Stimulated activated CD4-positive, alpha-beta T cell treated with anti-CD3 and anti-CD28 coated beads, TNF-alpha, amount 100 ng/mL, for 48 hours (primary cell): ENCODE measurements around the gene LTV1.

Source experiments
- DNase-seq, 3 donors: peaks; one replicate each; pipeline ENCODE4 v3.0.0-alpha.2; 2020; ENCODE audit warnings: low read depth in 3 of 3

The LTV1 gene

DNA sequence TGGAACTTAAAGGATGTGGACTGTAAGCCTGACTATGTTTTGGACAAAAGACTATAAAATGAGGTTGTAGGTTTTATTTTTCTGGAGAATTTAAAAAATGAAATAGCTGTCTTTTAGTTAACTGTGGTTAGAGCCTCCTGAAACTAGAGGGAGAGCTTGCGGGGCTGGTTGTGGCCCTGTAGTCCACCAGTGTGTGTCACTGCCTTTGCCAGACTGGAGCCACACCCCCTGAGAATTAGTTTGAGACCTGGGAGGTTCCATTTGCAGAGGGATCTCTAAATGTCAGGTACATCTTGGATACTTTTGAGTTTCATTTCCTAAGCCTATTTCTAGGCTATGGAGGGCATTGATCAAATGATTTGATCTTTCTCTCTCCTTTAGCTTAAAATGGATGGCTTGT, 42.0 kb downstream of the LTV1 start:
- DNase-seq = no peak

DNA sequence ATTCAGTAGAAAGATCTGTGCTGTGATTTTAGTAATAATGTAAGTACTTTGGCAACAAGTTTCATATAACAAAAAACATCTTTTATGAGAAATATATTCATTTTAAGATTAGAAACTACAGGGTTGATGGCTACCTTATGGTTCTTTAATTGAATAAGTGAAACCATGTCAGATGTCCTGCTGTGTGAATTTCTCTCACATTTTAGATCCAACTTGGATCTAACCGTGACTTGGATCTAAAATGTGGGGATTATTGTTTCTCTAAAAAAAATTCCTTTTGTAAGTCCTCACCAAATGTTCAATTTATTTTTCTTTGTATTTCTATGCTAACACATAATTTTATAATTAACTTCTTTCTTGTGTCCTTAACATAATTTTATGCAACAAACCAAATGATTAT, 51.5 kb downstream of the LTV1 start:
- no peak for DNase-seq

DNA sequence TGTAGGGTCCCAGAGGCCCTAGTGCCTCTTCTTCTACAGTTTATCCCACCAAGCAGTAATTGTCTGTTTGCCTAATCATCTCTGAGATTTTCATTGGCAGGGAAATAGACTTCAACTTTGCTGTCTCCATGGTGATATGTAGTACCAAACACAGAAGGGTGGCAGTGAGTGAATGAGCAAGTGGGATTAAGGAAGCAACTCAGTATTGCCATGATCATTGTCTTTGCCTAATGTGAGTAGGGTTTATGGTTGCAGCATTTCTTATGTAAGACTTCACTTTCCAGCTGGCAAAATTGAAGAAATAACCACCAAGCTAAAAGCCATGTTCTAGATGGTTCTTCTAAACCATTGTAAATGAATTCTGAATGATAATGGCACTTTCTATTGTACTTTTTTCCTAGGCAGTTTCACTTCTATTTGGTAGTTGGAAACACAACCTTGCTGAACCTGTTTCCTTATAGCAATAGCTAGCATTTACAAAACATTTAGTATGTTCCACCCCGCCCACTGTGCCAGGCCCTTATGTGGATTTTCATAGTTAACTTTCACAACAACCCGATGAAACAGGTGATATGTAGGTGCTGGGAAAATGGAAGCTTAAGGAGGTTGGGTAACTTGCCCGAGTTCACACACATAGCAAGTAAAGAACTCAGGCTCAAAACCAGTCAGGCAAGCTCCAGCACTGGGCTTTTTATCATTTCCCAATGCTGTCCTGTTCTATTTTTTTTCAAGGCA, 53.2 kb downstream of the LTV1 start:
- DNase-seq = no peak

DNA sequence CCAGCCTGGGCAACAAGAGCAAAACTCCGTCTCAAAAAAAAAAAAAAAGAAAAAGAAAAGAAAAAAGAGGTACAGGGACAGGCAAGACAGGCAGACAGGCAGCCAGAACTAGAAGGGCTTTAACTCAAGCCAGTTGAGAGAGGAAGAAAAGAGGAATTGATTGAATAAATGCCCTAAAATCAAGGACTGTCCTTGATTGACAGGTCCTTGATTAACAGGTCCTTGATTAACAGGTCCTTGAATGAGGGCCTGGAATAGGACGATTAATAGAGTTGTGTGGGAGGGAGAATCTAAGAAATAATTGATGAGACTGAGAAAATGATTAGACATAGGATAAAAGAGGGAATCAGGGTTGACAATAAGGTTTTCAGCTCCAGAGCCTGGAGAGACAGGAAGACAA, 57.2 kb downstream of the LTV1 start:
- DNase-seq = no peak

DNA sequence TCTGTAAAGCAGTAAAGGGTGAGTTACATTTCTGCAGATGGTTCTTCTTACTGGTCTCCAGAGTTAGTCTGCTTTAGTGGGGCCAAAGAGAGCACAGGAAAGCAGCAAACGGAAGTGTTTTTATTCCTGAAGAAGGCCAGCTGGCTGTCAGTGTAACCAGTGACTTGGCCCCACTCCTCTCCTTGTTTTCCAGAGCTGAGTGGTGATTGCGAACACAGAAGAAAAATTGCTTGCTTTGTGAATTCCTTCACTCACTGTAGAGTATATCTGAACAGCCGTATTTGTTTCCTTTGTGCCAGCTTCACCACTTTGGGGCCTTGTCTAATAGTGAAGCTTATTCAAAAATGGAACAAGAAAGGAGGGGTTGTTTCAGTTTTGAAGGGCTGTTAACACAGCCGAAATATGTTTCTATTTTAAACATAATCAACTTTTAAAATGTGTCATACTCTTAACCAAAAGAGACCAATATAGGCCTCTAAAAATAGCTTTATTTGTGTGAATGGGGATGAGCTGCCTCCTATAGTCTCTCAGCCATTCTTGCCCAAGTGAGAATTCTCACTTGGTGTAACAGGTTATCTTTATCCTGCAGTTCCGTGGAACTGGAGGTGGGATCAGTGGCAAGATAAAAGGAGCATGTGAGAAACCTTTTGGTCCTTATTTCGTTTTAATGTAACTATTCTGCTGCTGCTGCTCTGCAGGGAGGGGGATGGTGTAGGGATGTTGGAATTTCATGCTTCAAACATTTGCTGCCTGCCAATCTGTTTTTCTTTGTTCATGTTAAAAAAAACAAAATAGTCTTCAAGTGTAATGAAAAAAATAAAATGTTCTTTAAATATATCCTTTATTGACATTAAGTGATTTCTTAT, 59.0 kb downstream of the LTV1 start:
- DNase-seq = no peak

DNA sequence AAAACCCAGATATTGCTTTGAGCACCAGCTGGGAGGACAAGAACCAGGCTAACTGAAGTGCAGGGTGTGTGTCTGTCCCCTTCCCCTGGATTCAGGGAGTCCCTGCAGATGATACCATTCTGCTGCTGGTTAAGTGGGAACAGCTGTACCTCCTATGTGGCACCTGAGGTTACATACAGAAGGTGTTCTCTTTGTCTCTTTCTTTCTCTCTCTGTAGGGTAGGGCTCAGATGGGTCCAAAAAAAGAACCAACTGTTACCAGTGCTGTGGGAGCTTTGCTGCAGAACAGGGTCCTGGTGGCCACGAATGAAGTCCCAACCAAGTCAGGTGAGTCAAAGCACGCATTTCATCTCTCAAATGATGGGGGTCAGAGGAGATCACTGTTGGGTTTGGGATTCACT, 59.7 kb downstream of the LTV1 start:
- no peak for DNase-seq

DNA sequence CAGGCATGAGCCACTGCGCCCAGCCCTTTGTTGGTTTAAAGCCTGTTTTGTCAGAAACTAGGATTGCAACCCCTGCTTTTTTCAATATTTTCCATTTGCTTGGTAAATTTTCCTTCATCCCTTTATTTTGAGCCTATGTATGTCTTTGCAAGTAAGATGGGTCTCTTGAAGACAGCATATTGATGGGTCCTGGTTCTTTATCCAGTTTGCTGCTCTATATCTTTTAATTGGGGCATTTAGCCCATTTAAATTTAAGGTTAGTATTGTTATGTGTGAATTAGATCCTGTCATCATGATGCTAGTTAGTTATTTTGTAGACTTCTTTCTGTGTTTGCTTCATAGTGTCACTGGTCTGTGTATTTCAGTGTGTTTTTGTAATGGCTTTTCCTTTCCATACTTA, 67.9 kb downstream of the LTV1 start:
- no peak for DNase-seq

DNA sequence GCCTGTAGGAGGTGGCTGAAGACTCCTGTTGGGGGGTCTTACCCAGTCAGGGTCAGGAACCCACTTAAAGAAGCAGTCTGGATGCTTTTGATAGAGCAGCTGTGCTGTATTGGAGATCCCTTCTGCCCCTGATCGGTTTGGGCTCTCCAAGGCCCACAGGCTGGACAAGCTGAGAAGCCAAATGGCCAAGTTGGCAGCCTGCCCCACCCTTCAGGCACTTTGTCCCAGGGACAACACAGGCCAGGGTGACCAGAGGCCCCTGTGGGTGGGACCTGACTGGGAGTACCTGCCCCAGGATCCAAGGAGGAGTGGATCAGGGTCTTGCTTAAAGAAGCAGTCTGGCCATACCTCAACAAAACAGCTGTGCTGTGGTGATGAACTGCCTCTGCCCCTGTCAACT, 69.5 kb downstream of the LTV1 start:
- no peak for DNase-seq
